ENCODE data around the gene LDAH.

DNA sequence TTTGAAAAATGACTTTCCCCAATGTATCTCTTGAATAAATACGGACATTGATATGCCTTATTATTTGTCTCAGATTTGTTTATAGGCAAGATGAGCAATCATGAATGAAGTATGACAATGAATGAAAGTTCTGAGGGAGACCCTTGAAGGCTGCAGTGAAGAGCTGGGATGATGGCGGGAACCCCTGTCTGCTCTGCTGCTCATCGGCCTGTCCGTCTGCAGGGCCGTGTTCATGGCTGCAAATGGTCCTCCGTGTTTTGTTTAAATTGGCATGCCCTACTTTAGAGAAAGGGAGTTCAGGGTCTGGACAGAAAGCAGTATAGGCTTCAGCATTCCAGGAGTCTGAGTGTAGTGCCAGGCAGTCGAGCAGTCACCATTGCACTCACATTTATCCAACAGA lies 170.8 kb downstream of the LDAH start:
- TF ChIP-seq CTCF (conservative IDR thresholded peaks at IDR 0.05) (no peak), ZFX (IDR thresholded peaks at IDR 0.05) (no peak)
